Measurements from ENCODE around the gene DSPP.

Gene DSPP

GRCh38 chr4:87633243-87633642, 24.9 kb downstream of the DSPP start:
- POLR2A ChIA-PET: no interaction called here
- H3K4me3 ChIP-seq (ENCODE audit: low read depth, low read length): no peak overlapping the region
- no peak for DNase-seq (ENCODE audit: low read depth, low spot score)
- CTCF ChIA-PET: no interaction called here
- TF ChIP-seq CTCF (IDR thresholded peaks at IDR 0.05; ENCODE audit: insufficient read depth, low read length, missing control alignments): no peak

DNA sequence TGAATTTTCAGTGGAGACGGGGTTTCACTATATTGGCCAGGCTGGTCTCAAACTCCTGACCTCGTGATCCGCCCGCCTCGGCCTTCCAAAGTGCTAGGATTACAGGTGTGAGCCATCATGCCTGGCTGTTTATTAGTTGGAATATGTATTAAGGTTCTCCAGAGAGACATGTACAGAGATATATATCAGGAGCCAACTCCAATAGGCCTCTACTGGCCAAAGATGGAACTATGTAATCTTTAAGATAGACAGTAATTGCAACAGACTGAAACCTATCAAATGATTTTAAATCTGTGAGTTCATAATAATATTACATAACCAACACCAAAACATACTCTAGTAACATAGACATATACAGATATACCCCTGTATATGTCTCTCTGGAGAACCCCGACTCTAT, 36.0 kb downstream of the DSPP start:
- no peak overlapping the region for H3K4me3 ChIP-seq (ENCODE audit: low read depth, low read length)
- no peak for DNase-seq (ENCODE audit: low read depth, low spot score)
- ChIA-PET POLR2A (no interaction called here), CTCF (no interaction called here)
- no peak for TF ChIP-seq CTCF (IDR thresholded peaks at IDR 0.05; ENCODE audit: insufficient read depth, low read length, missing control alignments)

DNA sequence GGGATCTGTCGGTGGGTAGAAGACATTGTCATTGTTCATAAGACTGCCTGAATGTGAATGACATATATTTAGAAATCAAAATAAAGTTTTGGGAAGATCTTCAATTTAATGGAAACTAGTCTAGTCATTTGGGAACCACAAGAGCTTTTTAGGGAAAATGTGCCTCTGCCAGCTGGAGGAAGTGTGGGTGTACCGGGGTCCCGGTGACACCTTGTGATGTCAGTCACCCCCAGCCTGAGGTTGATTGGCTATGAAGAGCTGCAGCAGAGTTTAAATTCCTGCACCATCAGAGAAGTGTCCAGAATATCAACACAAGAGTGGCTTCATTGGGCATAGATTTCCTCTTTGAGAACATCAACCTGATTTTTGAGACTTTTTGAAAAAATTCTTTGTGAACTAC, 41.7 kb downstream of the DSPP start, which contains the start of gene DMP1:
TSS of gene DMP1 (plus strand) at position 301 of the 400 bp plus-strand sequence. CDS start 6,213 bp downstream, outside the sequence.
- ChIA-PET CTCF (interaction anchor here (1.2 kb wide), 1 partner anchor 9 kb away, joined by 3 read pairs; no protein-coding TSS in a partner anchor), POLR2A (no interaction called here)
- H3K4me3 ChIP-seq (ENCODE audit: low read depth, low read length): no peak within 1 kb of the TSS
- no peak for DNase-seq (ENCODE audit: low read depth, low spot score)
- no peak for TF ChIP-seq CTCF (IDR thresholded peaks at IDR 0.05; ENCODE audit: insufficient read depth, low read length, missing control alignments)

GRCh38 chr4:87650938-87651337, 42.6 kb downstream of the DSPP start:
- H3K4me3 ChIP-seq (ENCODE audit: low read depth, low read length): no peak overlapping the region
- CTCF ChIA-PET: interaction anchor here (1.2 kb wide), 1 partner anchor 10 kb away, joined by 3 read pairs; no protein-coding TSS in a partner anchor
- TF ChIP-seq CTCF (IDR thresholded peaks at IDR 0.05; ENCODE audit: insufficient read depth, low read length, missing control alignments): no peak
- no peak for DNase-seq (ENCODE audit: low read depth, low spot score)
- POLR2A ChIA-PET: interaction anchor here (0.5 kb wide), 1 partner anchor 194 kb away, joined by 3 read pairs; no protein-coding TSS in a partner anchor

- CTCF ChIA-PET: no interaction called here
- no peak overlapping the region for H3K4me3 ChIP-seq (ENCODE audit: low read depth, low read length)
- no peak for TF ChIP-seq CTCF (IDR thresholded peaks at IDR 0.05; ENCODE audit: insufficient read depth, low read length, missing control alignments)
- no peak for DNase-seq (ENCODE audit: low read depth, low spot score)
- POLR2A ChIA-PET: no interaction called here
Observed at GRCh38 chr4:87651941-87652340, 43.6 kb downstream of the DSPP start.

DNA sequence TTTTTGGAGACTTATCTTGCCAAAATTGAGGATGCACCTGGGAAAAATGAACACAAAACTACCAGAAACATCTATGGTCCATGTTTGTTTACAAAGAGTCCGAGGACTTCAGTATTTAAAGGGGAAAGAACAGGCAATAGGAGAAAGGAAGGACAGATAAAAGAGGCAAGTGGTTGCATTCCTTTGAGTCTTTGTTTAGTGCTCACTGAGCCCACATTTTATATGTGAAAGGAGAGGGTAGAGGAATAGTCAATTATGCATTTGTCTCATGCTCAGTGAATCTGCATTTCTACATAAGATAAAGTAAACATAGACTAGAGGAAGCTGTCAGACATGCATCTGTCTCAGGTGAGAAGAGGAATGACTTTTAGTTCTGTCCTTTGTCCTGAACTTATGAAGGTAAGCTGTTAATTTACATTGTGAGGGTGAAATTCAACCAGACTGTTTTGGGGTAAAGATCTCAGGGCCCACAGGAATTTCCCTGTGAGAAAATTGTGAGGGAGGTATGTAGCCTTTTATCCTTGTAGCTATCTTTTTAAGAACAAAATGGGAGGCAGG, 46.2 kb downstream of the DSPP start:
- no peak for TF ChIP-seq CTCF (IDR thresholded peaks at IDR 0.05; ENCODE audit: insufficient read depth, low read length, missing control alignments)
- POLR2A ChIA-PET: no interaction called here
- DNase-seq (ENCODE audit: low read depth, low spot score): no peak
- H3K4me3 ChIP-seq (ENCODE audit: low read depth, low read length): no peak overlapping the region
- CTCF ChIA-PET: no interaction called here

Measured in AG04449 (cell line).